WTC11 (cell line): ENCODE results near the gene PDLIM4.

Experiments
- SMAD4 ChIP-seq: sonication (generic); formaldehyde crosslinking; IDR thresholded peaks from 2 replicates; pipeline ENCODE4 v1.8.0; 2022; ENCODE audit warnings: mild to moderate bottlenecking, missing genetic modification reagents
- STAT6 ChIP-seq: sonication (generic); formaldehyde crosslinking; conservative IDR thresholded peaks from 2 replicates; pipeline ENCODE4 v1.8.1; 2023; ENCODE audit warnings: mild to moderate bottlenecking, low read depth, missing genetic modification reagents, moderate library complexity
- ZBTB21 ChIP-seq: sonication (generic); formaldehyde crosslinking; IDR thresholded peaks from 2 replicates; pipeline ENCODE4 v1.8.1; 2023; ENCODE audit warnings: mild to moderate bottlenecking, missing genetic modification reagents, borderline replicate concordance
- TF ChIP-seq, protein P1 (sequence below): sonication (generic); formaldehyde crosslinking; IDR thresholded peaks from 2 replicates; pipeline ENCODE4 v1.8.0; 2022; ENCODE audit warnings: missing genetic modification reagents
- TF ChIP-seq, protein P2 (sequence below): sonication (generic); formaldehyde crosslinking; IDR thresholded peaks from 2 replicates; pipeline ENCODE4 v1.8.0; 2022; ENCODE audit warnings: mild to moderate bottlenecking, missing genetic modification reagents
- TF ChIP-seq, protein P3 (sequence below): fragments of 200-600 bp; IDR thresholded peaks from 2 replicates; pipeline ENCODE4 v1.8.0; 2022; ENCODE audit warnings: antibody characterized with exemption
- TF ChIP-seq, protein P4 (sequence below): sonication (generic); formaldehyde crosslinking; IDR thresholded peaks from 2 replicates; pipeline ENCODE4 v1.8.0; 2022; ENCODE audit warnings: mild to moderate bottlenecking, missing genetic modification reagents
- TF ChIP-seq, protein P5 (sequence below): sonication (generic); formaldehyde crosslinking; IDR thresholded peaks from 2 replicates; pipeline ENCODE4 v1.8.1; 2022; ENCODE audit warnings: missing genetic modification reagents, borderline replicate concordance

GRCh38 chr5:132267166-132267739, 9.8 kb downstream of the PDLIM4 start:
- TF ChIP-seq, protein P1, sequence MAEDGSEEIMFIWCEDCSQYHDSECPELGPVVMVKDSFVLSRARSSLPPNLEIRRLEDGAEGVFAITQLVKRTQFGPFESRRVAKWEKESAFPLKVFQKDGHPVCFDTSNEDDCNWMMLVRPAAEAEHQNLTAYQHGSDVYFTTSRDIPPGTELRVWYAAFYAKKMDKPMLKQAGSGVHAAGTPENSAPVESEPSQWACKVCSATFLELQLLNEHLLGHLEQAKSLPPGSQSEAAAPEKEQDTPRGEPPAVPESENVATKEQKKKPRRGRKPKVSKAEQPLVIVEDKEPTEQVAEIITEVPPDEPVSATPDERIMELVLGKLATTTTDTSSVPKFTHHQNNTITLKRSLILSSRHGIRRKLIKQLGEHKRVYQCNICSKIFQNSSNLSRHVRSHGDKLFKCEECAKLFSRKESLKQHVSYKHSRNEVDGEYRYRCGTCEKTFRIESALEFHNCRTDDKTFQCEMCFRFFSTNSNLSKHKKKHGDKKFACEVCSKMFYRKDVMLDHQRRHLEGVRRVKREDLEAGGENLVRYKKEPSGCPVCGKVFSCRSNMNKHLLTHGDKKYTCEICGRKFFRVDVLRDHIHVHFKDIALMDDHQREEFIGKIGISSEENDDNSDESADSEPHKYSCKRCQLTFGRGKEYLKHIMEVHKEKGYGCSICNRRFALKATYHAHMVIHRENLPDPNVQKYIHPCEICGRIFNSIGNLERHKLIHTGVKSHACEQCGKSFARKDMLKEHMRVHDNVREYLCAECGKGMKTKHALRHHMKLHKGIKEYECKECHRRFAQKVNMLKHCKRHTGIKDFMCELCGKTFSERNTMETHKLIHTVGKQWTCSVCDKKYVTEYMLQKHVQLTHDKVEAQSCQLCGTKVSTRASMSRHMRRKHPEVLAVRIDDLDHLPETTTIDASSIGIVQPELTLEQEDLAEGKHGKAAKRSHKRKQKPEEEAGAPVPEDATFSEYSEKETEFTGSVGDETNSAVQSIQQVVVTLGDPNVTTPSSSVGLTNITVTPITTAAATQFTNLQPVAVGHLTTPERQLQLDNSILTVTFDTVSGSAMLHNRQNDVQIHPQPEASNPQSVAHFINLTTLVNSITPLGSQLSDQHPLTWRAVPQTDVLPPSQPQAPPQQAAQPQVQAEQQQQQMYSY = no peak
- TF ChIP-seq, protein P2, sequence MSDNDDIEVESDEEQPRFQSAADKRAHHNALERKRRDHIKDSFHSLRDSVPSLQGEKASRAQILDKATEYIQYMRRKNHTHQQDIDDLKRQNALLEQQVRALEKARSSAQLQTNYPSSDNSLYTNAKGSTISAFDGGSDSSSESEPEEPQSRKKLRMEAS (CRISPR knock-in tag) = no peak
- TF ChIP-seq, protein P3, sequence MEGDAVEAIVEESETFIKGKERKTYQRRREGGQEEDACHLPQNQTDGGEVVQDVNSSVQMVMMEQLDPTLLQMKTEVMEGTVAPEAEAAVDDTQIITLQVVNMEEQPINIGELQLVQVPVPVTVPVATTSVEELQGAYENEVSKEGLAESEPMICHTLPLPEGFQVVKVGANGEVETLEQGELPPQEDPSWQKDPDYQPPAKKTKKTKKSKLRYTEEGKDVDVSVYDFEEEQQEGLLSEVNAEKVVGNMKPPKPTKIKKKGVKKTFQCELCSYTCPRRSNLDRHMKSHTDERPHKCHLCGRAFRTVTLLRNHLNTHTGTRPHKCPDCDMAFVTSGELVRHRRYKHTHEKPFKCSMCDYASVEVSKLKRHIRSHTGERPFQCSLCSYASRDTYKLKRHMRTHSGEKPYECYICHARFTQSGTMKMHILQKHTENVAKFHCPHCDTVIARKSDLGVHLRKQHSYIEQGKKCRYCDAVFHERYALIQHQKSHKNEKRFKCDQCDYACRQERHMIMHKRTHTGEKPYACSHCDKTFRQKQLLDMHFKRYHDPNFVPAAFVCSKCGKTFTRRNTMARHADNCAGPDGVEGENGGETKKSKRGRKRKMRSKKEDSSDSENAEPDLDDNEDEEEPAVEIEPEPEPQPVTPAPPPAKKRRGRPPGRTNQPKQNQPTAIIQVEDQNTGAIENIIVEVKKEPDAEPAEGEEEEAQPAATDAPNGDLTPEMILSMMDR = no peak
- TF ChIP-seq STAT6 (no peak), SMAD4 (CRISPR knock-in tag) (no peak), ZBTB21 (CRISPR knock-in tag) (no peak)
- TF ChIP-seq, protein P4, sequence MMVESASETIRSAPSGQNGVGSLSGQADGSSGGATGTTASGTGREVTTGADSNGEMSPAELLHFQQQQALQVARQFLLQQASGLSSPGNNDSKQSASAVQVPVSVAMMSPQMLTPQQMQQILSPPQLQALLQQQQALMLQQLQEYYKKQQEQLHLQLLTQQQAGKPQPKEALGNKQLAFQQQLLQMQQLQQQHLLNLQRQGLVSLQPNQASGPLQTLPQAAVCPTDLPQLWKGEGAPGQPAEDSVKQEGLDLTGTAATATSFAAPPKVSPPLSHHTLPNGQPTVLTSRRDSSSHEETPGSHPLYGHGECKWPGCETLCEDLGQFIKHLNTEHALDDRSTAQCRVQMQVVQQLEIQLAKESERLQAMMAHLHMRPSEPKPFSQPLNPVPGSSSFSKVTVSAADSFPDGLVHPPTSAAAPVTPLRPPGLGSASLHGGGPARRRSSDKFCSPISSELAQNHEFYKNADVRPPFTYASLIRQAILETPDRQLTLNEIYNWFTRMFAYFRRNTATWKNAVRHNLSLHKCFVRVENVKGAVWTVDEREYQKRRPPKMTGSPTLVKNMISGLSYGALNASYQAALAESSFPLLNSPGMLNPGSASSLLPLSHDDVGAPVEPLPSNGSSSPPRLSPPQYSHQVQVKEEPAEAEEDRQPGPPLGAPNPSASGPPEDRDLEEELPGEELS (CRISPR knock-in tag) = no peak
- TF ChIP-seq, protein P5, sequence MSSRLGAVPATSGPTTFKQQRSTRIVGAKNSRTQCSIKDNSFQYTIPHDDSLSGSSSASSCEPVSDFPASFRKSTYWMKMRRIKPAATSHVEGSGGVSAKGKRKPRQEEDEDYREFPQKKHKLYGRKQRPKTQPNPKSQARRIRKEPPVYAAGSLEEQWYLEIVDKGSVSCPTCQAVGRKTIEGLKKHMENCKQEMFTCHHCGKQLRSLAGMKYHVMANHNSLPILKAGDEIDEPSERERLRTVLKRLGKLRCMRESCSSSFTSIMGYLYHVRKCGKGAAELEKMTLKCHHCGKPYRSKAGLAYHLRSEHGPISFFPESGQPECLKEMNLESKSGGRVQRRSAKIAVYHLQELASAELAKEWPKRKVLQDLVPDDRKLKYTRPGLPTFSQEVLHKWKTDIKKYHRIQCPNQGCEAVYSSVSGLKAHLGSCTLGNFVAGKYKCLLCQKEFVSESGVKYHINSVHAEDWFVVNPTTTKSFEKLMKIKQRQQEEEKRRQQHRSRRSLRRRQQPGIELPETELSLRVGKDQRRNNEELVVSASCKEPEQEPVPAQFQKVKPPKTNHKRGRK (CRISPR knock-in tag) = no peak
